NCI-H345 treated with DMSO at 0.1 percent for 48 hours (cell line): ENCODE measurements around the gene COX5B.
"Not testable (repeated sequence)": the region's sequence is repeated elsewhere in the genome, so short reads cannot be mapped to it uniquely, and the experiment has no call there.

Source experiments
- DNase-seq: peaks from one replicate; lab custom pipeline; 2025; ENCODE audit not compliant: unreplicated experiment; lab: John Stamatoyannopoulos, UW

COX5B gene

DNA sequence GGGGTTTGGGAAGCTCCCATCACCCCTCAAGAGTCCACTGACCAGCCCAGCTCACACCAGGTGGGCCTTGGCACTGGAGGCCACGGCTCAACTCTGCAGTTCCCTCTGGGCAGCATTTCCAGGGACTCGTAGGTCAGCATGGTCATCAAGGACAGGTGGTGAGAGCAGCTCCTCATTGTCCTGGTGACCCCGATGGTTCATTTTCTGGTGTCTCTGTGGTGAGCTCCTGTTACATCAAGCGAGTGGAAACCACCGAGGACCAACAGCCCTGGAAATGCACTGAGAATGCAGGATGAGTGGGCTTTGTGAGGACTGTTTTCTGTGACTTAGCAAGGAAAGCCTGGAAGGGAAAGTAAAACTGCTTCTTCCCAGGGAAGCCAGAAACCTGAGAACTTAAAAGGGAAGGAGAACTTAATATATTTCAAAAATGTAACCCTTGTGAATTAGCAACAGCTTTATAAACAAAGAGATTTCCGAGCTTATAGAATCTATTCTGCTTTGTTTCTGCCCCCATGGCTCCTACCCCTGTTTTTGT is 26.8 kb downstream of the COX5B start:
- not testable (repeated sequence) for DNase-seq

DNA sequence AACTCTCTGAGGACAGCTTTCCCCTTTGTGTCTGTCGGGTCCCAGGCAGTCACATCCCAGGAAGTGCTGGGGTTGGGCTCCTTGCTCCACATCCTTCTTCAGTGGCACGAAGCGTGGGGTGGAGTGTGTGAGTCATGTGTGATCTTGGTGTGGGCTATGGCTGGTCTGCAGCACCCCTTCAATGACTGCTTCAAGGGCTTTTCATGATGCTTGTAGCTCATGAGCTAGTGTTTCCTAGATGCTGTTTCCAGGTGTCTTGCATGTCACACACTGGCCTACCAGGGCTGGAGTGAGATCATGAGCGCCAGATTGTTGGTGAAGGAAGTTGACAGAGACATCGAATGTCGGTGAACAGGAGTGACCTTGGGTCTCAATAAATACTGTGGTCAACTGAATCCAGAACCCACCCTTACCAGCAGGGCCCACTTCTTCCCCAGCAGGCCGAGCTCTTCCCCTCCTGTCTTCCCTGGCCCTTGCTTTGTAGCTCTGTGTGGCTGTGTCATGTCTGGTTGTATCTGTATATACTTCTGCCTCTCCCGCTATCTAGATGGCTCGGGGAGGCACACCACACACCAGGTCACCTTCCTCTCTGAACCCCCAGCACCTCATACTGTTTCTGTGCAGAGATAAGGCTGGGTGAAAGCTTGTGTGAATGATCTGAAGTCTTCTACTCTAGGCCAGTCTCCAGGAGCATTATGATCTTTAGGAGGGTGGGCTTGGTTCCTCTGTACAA is 27.5 kb downstream of the COX5B start:
- no peak for DNase-seq

DNA sequence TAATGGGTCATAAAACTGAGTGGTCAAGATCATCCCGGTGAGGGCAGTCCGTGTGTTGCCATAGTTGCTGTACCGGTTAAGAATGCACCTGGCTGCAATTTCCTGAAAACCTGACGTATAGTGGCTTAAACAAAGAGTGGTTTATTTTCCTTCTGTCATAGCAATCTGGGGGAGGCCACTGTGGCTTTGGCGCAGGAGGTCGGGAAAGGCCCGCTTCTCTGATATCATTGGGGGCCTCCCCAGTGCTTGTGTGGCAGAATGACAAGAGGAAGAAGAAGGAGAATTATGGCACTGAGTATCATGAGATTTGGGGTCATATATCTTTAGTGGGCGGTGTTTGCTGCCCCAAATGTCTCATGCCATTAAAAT is 28.0 kb downstream of the COX5B start:
- no peak for DNase-seq

DNA sequence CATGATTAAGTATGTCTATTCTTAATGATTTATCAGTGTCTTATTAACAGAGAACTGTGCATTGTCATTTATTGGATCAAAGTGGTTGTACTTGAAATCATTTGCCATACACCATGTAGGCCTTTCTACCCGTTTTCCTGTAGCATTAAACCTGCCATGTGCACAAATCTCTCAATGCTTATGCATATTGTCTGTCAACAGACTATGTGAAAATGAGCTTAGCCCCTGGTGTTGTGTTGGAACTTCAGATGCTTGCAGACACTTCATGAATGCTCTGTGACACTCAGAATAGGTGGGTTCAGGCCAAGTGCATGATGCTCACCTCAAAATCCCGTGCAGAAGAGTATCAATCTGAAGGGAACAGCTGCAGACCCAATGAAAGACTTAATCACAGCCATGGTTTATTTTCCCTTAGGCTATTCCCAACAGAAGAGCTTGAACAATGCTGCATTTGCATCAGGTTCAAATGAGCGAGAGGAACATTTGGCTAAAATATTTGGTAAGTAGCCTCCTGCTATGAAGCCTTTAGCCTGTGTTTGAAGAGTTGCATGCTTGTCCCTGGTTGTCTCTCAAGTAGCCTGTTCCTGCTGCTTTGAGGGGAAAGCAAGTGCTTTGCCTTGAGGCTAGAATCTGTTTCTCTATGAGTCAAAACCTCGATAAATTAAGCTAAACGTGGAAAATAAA is 29.7 kb downstream of the COX5B start:
- peak; percentile 94 for DNase-seq

DNA sequence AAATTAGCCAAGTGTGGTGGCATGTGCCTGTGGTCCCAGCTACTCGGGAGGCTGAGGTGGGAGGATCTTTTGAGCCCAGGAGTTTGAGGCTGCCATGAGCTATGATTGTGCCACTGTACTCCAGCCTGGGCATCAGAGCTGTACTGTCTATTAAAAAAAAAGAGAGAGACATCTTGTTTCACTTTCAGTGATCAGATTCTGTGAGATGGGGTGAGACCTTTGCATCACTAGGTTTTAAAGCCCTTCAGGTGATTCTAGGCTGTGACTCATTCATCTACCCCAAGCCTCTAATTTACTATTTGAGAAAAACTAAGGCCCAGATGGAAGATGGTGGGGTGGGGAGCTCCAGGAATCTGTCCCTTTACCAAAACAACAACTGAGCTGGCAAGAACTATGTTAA is 30.8 kb downstream of the COX5B start:
- DNase-seq = no peak

DNA sequence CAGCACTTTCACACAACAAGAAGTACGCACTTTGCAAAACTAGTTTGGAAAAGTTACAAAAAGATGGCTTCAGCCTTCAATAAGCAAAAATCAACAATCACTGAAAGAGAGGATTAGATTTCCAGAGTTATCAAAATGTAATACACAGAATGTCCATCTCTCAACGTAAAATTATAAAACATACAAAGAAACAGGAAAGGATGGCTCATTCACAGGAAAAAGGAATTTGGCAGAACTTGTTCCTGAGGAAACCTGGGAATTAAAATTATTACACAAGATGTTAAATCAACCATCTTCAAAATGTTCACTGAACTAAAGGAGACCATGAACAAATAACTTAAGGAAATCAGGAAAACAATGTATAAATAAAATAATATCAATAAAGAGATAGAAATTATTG is 31.6 kb downstream of the COX5B start:
- no peak for DNase-seq

DNA sequence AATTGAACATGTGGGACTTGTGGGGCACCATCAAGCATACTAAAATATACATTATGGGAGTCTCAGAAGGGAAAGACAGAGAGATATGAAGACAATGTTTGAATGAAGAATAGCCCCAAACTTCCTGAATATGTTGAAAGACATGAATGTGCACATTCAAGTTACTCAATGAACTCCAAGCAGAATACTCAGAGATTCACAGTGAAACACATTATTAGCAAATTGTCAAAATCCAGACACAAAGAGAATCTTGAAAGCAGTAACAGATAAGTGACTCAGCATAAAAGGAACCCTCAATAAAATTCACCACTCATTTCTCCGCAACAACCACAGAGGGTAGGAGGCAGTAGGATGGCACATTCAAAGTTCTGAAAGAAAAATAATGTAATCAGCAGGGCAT is 32.4 kb downstream of the COX5B start:
- no peak for DNase-seq

DNA sequence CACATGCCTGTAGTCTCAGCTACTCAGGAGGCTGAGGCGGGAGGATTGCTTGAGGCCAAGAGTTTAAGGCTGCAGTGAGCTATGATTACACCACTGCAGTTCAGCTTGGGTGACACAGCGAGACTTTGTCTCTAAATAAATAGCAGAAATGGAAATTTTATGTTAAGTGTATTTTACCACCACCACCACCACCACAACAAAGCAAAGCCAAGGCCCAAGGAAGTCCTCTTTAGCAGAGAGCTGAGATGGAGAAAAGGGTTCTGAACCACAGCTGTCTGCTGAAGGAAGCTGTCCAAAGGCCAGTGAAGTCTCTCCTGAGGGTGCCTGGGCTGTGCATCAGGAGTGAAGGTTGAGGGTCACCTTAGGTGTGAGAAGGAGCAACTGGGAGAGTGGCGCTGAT is 41.4 kb downstream of the COX5B start:
- DNase-seq = not testable (repeated sequence)

DNA sequence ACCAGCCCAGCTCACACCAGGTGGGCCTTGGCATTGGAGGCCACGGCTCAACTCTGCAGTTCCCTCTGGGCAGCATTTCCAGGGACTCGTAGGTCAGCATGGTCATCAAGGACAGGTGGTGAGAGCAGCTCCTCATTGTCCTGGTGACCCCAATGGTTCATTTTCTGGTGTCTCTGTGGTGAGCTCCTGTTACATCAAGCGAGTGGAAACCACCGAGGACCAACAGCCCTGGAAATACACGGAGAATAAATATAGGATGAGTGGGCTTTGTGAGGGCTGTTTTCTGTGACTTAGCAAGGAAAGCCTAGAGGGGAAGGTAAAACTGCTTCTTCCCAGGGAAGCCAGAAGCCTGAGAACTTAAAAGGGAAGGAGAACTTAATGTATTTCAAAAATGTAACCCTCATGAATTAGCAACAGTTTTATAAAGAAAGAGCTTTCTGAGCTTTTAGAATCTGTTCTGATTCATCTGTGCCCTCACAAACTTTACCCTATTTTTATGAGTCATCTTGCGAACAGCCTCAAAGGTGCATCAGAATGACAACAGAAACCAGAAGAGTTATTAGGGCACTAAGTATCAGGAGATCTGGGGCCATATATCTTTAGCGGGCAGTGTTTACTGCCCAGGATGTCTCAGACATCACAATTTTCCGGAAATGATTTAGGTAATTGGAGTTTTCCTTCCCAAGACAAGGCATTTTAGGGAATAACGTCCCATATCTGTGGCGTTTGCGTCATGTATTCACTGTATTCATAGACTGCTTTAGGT is 42.4 kb downstream of the COX5B start:
- no peak for DNase-seq

DNA sequence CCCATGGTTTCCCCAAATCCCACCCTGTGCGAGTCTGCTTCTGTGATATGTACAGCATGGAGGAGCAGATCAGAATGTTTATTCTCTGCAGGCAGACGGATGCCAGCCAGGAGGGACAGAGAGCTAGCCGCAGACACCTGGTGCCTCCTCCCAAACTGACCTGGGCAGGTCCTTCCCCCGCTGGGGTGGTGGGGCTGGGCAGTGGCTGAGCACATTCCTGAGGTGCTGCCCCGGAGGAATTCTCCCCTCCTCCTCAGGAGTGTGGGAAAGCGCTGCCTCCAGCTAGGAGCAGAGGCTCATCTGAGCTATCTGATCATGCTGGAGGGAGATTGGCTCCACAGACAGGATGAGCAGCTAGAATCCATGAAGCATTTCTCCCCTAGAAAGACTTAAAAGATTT is 45.3 kb downstream of the COX5B start:
- DNase-seq = no peak

DNA sequence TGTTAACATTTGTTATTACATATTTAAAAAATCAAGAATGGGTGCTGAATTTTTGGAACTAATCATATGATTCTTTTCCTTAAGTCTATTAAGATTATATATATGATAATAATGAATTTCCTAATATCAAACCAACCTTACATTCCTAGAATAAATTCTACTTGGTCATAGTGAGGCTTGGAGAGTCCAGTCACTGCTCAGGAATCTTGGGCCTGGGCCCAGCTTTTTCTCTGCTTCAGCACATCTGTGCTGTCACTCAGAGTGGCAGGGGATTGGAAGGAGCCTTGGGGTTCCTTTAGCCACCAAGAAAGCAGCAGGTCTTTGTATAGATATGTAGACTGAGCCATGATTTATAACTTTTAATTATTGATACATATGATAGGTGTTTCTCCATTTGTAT is 47.6 kb downstream of the COX5B start:
- no peak for DNase-seq

DNA sequence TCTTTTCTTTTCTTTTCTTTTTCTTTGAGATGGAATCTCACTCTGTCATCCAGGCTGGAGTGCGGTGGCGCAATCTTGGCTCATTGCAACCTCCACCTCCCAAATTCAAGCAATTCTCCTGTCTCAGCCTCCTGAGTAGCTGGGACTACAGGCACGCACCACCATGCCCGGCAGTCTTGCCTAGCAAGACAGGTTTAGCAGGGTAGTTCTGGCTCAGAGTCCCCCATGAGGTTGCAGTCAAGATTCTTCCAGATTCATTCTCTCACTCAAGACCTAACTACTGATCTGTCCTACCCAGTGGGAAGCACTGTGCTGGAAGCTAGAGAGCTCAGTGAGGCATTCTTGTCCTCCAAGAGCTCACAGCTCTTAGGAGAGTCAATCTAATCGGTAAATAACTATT is 49.9 kb downstream of the COX5B start:
- no peak for DNase-seq

DNA sequence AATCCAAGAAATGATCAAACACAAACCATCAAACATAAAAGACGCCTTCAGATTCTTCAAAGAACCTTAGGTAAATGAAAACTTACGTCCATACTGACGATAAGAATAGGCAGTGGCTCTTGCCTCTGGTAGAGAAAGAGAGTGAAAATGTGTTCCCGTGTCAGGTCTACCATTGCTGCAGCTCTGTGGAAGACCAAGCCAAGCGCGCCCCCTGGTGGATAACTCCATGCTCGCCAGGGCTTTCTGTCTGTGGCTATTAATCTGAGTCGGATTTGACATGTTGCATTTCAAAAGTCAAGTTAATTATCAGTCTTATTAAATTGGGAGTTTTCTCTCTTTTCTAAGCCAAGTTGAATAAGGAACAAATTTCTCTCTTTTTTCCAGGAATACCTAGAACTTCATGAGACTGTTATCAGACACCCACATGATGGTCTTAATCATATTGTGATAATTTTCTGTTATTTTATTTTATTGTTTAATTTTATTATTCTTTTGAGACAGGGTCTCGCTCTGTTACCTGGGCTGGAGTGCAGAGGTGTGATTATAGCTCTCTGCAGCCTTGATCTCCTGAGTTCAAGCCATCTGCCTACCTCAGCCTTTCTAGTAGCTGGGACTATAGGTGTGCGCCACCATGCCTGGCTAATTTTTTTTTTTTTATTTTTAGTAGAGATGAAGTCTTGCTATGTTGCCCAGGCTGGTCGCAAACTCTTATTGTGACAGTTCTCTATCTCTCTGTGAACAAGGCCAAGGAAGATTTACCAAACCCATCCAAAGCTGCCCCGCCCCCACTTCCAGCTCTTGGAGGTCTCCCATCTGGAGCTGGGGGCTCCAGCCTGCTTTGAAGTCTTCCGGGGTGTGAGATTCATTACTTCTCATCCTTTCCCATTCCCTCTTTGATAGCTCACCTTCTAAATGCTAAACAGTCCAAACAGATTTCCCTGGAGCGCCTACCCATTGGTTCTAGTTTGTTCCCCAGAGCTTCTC is 51.7 kb downstream of the COX5B start:
- DNase-seq = peak; percentile 74
